ENCODE measurements around the gene CRADD. TPM values are rescaled to one million over a fixed set of nuclear protein-coding genes. Genes with fewer than 3 reads are reported as not detected.

CRADD gene
- total RNA-seq, 6 experiments from 2014 or later: 17.2 to 65.3 (median 30.8) TPM

DNA sequence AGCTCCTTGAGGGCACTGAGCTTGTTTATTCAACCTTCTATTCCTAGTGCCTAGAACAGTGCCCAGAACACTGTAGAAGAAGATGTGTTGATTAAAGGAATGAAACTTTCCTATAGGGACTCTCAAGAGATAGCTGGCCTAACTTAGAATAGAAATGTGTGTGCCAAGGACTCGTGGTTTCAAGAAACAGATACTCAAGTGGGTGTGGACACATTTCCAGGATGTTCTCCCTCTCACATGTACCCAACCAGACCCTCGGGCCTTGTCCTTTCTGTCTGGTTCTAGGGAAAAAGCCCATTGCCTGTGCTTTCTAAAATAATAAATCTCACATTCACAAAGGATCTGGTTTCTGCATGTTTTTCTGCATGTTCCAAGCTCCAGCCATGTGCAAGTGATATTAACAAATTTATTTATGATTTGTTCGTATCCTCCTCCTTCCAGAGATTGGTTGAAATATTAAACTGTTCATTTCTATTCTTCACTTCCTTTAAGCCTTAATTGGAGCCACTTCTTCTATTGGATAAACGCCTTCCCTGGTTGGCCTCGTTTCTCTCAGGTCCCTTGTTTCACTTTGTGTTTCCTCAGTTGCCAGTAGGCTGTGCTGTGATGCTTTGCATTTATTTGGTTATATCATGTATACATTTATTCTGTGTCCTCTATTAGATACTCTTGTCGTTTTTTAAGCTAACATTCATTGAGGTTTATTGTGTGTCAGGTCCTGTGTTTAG, 89.8 kb downstream of the CRADD start:
- ATAC-seq: peak; percentile 41 to 68 (median 60)
- H3K9me3 ChIP-seq: no peaks in the 10 kb centered on the region
- intact Hi-C loops (cut with DNase I): no loop called here
- WGBS (ENCODE audit: insufficient coverage, low coverage, low lambda C conversion rate, missing lambda C conversion rate): 31% methylated on average over 6 of the region's 6 CpGs
- H3K36me3 ChIP-seq: no peaks in the 10 kb centered on the region
- no peaks in the 10 kb centered on the region for H3K27me3 ChIP-seq
- H3K4me1 ChIP-seq: peaks cover 0 to 34% (median 16%) of the 10 kb centered on the region in 4 donors
- TF ChIP-seq POLR2A (IDR thresholded peaks at IDR 0.05): no peak
- TF ChIP-seq, protein P1, sequence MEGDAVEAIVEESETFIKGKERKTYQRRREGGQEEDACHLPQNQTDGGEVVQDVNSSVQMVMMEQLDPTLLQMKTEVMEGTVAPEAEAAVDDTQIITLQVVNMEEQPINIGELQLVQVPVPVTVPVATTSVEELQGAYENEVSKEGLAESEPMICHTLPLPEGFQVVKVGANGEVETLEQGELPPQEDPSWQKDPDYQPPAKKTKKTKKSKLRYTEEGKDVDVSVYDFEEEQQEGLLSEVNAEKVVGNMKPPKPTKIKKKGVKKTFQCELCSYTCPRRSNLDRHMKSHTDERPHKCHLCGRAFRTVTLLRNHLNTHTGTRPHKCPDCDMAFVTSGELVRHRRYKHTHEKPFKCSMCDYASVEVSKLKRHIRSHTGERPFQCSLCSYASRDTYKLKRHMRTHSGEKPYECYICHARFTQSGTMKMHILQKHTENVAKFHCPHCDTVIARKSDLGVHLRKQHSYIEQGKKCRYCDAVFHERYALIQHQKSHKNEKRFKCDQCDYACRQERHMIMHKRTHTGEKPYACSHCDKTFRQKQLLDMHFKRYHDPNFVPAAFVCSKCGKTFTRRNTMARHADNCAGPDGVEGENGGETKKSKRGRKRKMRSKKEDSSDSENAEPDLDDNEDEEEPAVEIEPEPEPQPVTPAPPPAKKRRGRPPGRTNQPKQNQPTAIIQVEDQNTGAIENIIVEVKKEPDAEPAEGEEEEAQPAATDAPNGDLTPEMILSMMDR (IDR thresholded peaks at IDR 0.05): peak; percentile 43 to 45 (median 44)
- H3K4me3 ChIP-seq: no peak overlapping the region
- DNase-seq: no peak
- peak overlapping the region in 2 of 3 donors; percentile 29 to 47 for H3K27ac ChIP-seq

DNA sequence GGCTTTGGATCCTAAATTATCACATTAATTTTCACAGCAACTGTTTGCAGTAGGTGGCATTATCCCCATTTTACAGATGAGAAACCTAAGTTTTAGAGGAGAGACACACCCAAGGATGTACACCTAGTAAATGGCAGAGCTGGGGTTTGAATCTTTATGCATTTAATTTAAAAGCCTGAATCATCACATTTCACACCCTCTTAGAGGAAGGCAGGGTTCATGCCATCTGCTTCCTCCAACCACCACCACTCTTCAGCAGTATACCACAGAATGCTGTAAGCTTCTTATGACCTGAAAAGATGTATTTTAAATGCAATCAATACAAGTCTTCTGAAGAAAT, 90.3 kb downstream of the CRADD start:
- Histone ChIP-seq H3K27ac (peak overlapping the region in 1 of 3 donors; percentile 29), H3K9me3 (no peaks in the 10 kb centered on the region), H3K4me1 (peaks cover 0 to 29% (median 14%) of the 10 kb centered on the region in 4 donors), H3K27me3 (no peaks in the 10 kb centered on the region), H3K4me3 (no peak overlapping the region), H3K36me3 (no peaks in the 10 kb centered on the region)
- TF ChIP-seq, protein P1 (IDR thresholded peaks at IDR 0.05): no peak
- no peak for TF ChIP-seq POLR2A (IDR thresholded peaks at IDR 0.05)
- DNase-seq (no peak), ATAC-seq (no peak)
- intact Hi-C loops (cut with DNase I): no loop called here

DNA sequence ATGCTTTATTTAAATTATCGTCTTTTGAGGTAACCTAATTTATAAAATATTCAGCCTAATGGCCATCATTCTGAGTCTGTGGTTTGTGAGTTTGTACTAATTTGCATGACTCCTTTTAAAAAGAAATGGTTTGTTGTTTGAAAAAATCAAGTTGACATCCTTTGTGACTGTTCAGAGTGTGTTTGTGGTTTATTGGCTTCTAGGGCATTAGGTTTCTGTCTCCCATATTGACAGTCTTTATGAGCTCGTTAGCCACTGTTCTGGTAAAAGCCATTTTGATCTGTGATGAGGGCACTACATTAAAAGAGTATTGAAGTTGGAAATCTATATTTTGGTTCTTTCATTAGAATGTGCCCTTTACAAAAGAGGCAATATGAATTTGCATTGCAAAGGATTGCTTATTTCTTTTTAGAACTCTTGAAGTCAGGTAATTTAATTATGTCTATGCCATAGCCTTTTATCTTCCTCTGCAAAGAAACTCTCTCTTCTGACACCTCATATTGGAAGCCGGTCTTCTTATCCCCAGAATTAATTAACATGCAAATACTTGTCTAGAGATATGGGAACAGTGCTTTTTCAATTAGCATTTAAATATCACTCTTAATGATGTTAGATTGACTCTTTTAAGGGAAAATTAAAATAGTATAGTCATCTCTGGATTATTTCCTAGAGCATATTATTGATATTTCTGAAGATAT, 95.0 kb downstream of the CRADD start:
- ATAC-seq: no peak
- DNase-seq: no peak
- H3K36me3 ChIP-seq: no peaks in the 10 kb centered on the region
- no peaks in the 10 kb centered on the region for H3K27me3 ChIP-seq
- intact Hi-C loops (cut with DNase I): no loop called here
- TF ChIP-seq, protein P1 (IDR thresholded peaks at IDR 0.05): no peak
- TF ChIP-seq POLR2A (IDR thresholded peaks at IDR 0.05): no peak
- no peak overlapping the region for H3K27ac ChIP-seq
- H3K4me3 ChIP-seq: no peak overlapping the region
- WGBS (ENCODE audit: insufficient coverage, low coverage, low lambda C conversion rate, missing lambda C conversion rate): 80% methylated on average over 3 of the region's 3 CpGs
- no peaks in the 10 kb centered on the region for H3K9me3 ChIP-seq
- H3K4me1 ChIP-seq: peaks cover 0 to 3% (median 0%) of the 10 kb centered on the region in 4 donors

DNA sequence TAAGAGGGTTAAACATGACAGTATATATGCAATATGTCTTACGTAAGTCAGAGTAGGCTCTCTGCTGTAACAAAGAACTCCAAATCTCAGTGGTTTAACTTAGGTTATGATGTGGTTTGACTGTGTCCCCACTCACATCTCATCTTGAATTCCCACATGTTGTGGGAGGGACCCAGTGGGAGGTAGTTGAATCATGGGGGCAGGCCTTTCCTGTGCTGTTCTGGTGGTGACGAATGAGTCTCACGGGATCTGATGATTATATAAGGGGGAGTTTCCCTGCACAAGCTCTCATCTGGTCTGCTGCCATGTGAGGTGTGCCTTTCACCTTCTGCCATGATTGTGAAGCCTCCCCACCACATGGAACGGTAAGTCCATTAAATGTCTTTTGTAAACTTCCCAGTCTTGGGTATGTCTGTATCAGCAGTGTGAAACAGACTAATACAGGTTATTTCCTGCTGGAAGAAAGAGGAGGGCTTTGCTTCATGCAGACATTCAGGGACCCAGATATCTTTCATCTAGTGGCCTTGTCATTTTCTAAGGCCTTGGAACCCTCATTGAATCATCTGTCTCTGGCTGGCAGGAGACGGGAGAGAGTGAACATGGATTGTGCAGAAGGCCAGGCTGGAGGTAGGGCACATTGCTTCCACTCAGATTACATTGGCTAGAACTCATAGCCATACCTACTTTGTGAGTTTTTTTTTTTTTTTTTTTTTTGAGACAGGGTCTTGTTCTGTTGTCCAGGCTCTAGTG, 96.1 kb downstream of the CRADD start:
- DNase-seq (no peak), ATAC-seq (peak in 1 of 4 donors; percentile 23)
- Histone ChIP-seq H3K4me1 (peaks cover 0 to 7% (median 1%) of the 10 kb centered on the region in 4 donors), H3K27me3 (no peaks in the 10 kb centered on the region), H3K4me3 (no peak overlapping the region), H3K9me3 (no peaks in the 10 kb centered on the region), H3K36me3 (no peaks in the 10 kb centered on the region), H3K27ac (no peak overlapping the region)
- intact Hi-C loops (cut with DNase I): no loop called here
- TF ChIP-seq, protein P1 (IDR thresholded peaks at IDR 0.05): no peak
- TF ChIP-seq POLR2A (IDR thresholded peaks at IDR 0.05): no peak
- 22% methylated on average over 2 of the region's 5 CpGs for WGBS (ENCODE audit: insufficient coverage, low coverage, low lambda C conversion rate, missing lambda C conversion rate)
